Mammary epithelial cell (primary cell): ENCODE results near the gene BEND7.

ENCODE experiments used
- CTCF ChIP-seq, 2 donors: IDR thresholded peaks in 1 of 2; conservative IDR thresholded peaks in 1 of 2; 2 replicates each; pipeline ENCODE4 v1.5.1; 2011 to 2012; ENCODE audit warnings: inconsistent platforms in 2 of 2, low read length in 2 of 2, mild to moderate bottlenecking in 2 of 2, control low read depth in 1 of 2, low read depth in 1 of 2; ENCODE audit not compliant: insufficient read depth in 1 of 2; ENCODE audit errors: extremely low read depth in 1 of 2
- EZH2 ChIP-seq: IDR thresholded peaks from 2 replicates; pipeline ENCODE4 v1.6.1; 2012; ENCODE audit warnings: low read length, inconsistent platforms, borderline replicate concordance

DNA sequence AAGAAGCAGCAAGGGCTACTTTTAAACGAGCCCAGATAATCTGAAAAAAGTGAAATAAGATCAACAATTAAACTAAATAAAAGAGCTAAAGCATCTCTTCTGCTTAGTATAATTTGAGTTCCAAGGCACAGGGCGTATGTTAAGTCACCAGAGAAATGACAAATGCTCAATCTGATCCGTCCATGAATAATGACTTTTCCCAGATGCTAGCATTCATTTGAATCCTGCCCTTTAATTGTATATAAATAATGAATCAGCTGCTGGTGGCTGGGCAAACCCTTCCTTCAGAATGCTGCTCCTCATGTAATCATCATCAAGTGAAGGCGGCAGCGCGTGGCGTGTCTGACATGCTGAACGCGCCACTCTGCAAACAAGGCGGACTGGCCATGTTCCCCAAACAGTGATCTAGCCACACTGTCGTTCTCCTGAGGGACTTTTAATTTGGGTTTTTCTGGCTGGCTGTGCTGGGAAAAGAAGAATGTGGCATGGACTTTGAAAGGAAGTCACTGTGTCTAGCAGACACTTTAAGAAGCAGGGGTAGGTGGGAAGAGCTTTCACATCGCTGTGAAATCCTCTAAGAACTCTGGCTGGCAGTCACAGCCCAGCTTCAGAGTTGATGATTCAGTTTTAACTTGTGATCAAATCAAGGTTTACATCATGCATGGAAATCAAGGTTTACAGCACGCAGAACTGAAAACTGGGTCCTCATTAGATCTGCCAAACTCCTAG is 70.7 kb downstream of the BEND7 start:
- no peak for TF ChIP-seq CTCF (conservative IDR thresholded peaks at IDR 0.05 in 1 of 2, IDR thresholded peaks at IDR 0.05 in 1 of 2; ENCODE audit: extremely low read depth in 1 of 2, insufficient read depth in 1 of 2, low read depth in 1 of 2, low read length in 2 of 2)
- TF ChIP-seq EZH2 = no peak
